ENCODE results near the gene CCNF. TPM values are rescaled to one million over a fixed set of nuclear protein-coding genes. Genes with fewer than 3 reads are reported as not detected.
"Not testable (repeated sequence)": the region's sequence is repeated elsewhere in the genome, so short reads cannot be mapped to it uniquely, and the experiment has no call there.

The CCNF gene
- total RNA-seq, 1 experiment from 2014 or later, result 82.6 TPM

GRCh38 chr16:2476345-2476720, 47.1 kb downstream of the CCNF start:
- H3K4me3 ChIP-seq (ENCODE audit: insufficient read depth, low read depth, low read length), result no peak overlapping the region

GRCh38 chr16:2476741-2477140, 47.5 kb downstream of the CCNF start:
- peaks cover 25% of the 10 kb centered on the region for H3K27me3 ChIP-seq (ENCODE audit: control insufficient read depth, insufficient read depth, low read length)
- H3K36me3 ChIP-seq (replicated peaks; ENCODE audit: control insufficient read depth, insufficient read depth, low read length), result no peaks in the 10 kb centered on the region
- no peak for DNase-seq
- H3K4me3 ChIP-seq (ENCODE audit: insufficient read depth, low read depth, low read length), result no peak overlapping the region

More at GRCh38 chr16:2476345-2476720, 47.1 kb downstream of the CCNF start:
- H3K27me3 ChIP-seq (ENCODE audit: control insufficient read depth, insufficient read depth, low read length), result peaks cover 29% of the 10 kb centered on the region
- DNase-seq, result no peak
- no peaks in the 10 kb centered on the region for H3K36me3 ChIP-seq (replicated peaks; ENCODE audit: control insufficient read depth, insufficient read depth, low read length)

GRCh38 chr16:2477327-2477726, 48.1 kb downstream of the CCNF start:
- H3K27me3 ChIP-seq (ENCODE audit: control insufficient read depth, insufficient read depth, low read length), result peaks cover 20% of the 10 kb centered on the region
- H3K4me3 ChIP-seq (ENCODE audit: insufficient read depth, low read depth, low read length), result no peak overlapping the region
- DNase-seq, result no peak
- no peaks in the 10 kb centered on the region for H3K36me3 ChIP-seq (replicated peaks; ENCODE audit: control insufficient read depth, insufficient read depth, low read length)

- H3K27me3 ChIP-seq (ENCODE audit: control insufficient read depth, insufficient read depth, low read length), result peaks cover 10% of the 10 kb centered on the region
- H3K4me3 ChIP-seq (ENCODE audit: insufficient read depth, low read depth, low read length), result no peak overlapping the region
- DNase-seq, result no peak
- no peaks in the 10 kb centered on the region for H3K36me3 ChIP-seq (replicated peaks; ENCODE audit: control insufficient read depth, insufficient read depth, low read length)
Observed at GRCh38 chr16:2478279-2478678, 49.0 kb downstream of the CCNF start.

GRCh38 chr16:2479996-2480395, 50.7 kb downstream of the CCNF start:
- H3K36me3 ChIP-seq (replicated peaks; ENCODE audit: control insufficient read depth, insufficient read depth, low read length); DNase-seq; H3K4me3 ChIP-seq (ENCODE audit: insufficient read depth, low read depth, low read length); H3K27me3 ChIP-seq (ENCODE audit: control insufficient read depth, insufficient read depth, low read length): not testable (repeated sequence)

- no peaks in the 10 kb centered on the region for H3K36me3 ChIP-seq (replicated peaks; ENCODE audit: control insufficient read depth, insufficient read depth, low read length)
- no peak overlapping the region for H3K4me3 ChIP-seq (ENCODE audit: insufficient read depth, low read depth, low read length)
- no peaks in the 10 kb centered on the region for H3K27me3 ChIP-seq (ENCODE audit: control insufficient read depth, insufficient read depth, low read length)
- DNase-seq, result no peak
Observed at GRCh38 chr16:2480948-2481347, 51.7 kb downstream of the CCNF start.

GRCh38 chr16:2481676-2482075, 52.4 kb downstream of the CCNF start:
- no peaks in the 10 kb centered on the region for H3K36me3 ChIP-seq (replicated peaks; ENCODE audit: control insufficient read depth, insufficient read depth, low read length)
- no peak for DNase-seq
- no peaks in the 10 kb centered on the region for H3K27me3 ChIP-seq (ENCODE audit: control insufficient read depth, insufficient read depth, low read length)
- H3K4me3 ChIP-seq (ENCODE audit: insufficient read depth, low read depth, low read length), result no peak overlapping the region

- DNase-seq, result no peak
- Histone ChIP-seq H3K27me3 (ENCODE audit: control insufficient read depth, insufficient read depth, low read length) (no peaks in the 10 kb centered on the region), H3K36me3 (replicated peaks; ENCODE audit: control insufficient read depth, insufficient read depth, low read length) (no peaks in the 10 kb centered on the region), H3K4me3 (ENCODE audit: insufficient read depth, low read depth, low read length) (no peak overlapping the region)
Observed at GRCh38 chr16:2482249-2482648, 53.0 kb downstream of the CCNF start.

GRCh38 chr16:2482708-2483534, 53.7 kb downstream of the CCNF start:
- H3K36me3 ChIP-seq (replicated peaks; ENCODE audit: control insufficient read depth, insufficient read depth, low read length), result no peaks in the 10 kb centered on the region
- no peaks in the 10 kb centered on the region for H3K27me3 ChIP-seq (ENCODE audit: control insufficient read depth, insufficient read depth, low read length)
- no peak overlapping the region for H3K4me3 ChIP-seq (ENCODE audit: insufficient read depth, low read depth, low read length)
- DNase-seq, result no peak

GRCh38 chr16:2483939-2484897, 55.0 kb downstream of the CCNF start:
- Histone ChIP-seq H3K36me3 (replicated peaks; ENCODE audit: control insufficient read depth, insufficient read depth, low read length) (no peaks in the 10 kb centered on the region), H3K4me3 (ENCODE audit: insufficient read depth, low read depth, low read length) (no peak overlapping the region), H3K27me3 (ENCODE audit: control insufficient read depth, insufficient read depth, low read length) (no peaks in the 10 kb centered on the region)
- no peak for DNase-seq

- Histone ChIP-seq H3K4me3 (ENCODE audit: insufficient read depth, low read depth, low read length) (no peak overlapping the region), H3K36me3 (replicated peaks; ENCODE audit: control insufficient read depth, insufficient read depth, low read length) (no peaks in the 10 kb centered on the region), H3K27me3 (ENCODE audit: control insufficient read depth, insufficient read depth, low read length) (no peaks in the 10 kb centered on the region)
- no peak for DNase-seq
Observed at GRCh38 chr16:2484898-2485508, 55.8 kb downstream of the CCNF start.

- no peaks in the 10 kb centered on the region for H3K36me3 ChIP-seq (replicated peaks; ENCODE audit: control insufficient read depth, insufficient read depth, low read length)
- no peak for DNase-seq
- no peak overlapping the region for H3K4me3 ChIP-seq (ENCODE audit: insufficient read depth, low read depth, low read length)
- no peaks in the 10 kb centered on the region for H3K27me3 ChIP-seq (ENCODE audit: control insufficient read depth, insufficient read depth, low read length)
Observed at GRCh38 chr16:2485811-2486507, 56.7 kb downstream of the CCNF start.

- Histone ChIP-seq H3K27me3 (ENCODE audit: control insufficient read depth, insufficient read depth, low read length) (no peaks in the 10 kb centered on the region), H3K4me3 (ENCODE audit: insufficient read depth, low read depth, low read length) (no peak overlapping the region), H3K36me3 (replicated peaks; ENCODE audit: control insufficient read depth, insufficient read depth, low read length) (no peaks in the 10 kb centered on the region)
- DNase-seq, result peak; percentile 89
Observed at GRCh38 chr16:2486645-2487516, 57.6 kb downstream of the CCNF start.

All from H7 (cell line).